Naive B cell (primary cell): ENCODE measurements around the gene GPS1. TPM values are rescaled to one million over a fixed set of nuclear protein-coding genes. Genes with fewer than 3 reads are reported as not detected.

Source experiments
- ATAC-seq, 2 donors: fragments of 150-1000 bp; cut with Tn5 transposase; 2 replicates each; pipeline ENCODE4 v1.10.0; 2021; ENCODE audit warnings: low read depth in 2 of 2, mild to moderate bottlenecking in 2 of 2, moderate library complexity in 2 of 2
- DNase-seq: peaks from one replicate; pipeline ENCODE4 v3.0.0; 2022
- H3K27ac Mint-ChIP-seq, 6 donors: one replicate each; pipeline ENCODE4 v1.8.0; 2020 to 2022; ENCODE audit warnings: mild to moderate bottlenecking in 6 of 6, mixed read lengths in 6 of 6, moderate library complexity in 5 of 6, inconsistent platforms in 2 of 6
- H3K27me3 Mint-ChIP-seq, 3 donors: one replicate each; pipeline ENCODE4 v1.8.0; 2021 to 2022; ENCODE audit warnings: mixed read lengths in 3 of 3, mild to moderate bottlenecking in 1 of 3
- H3K36me3 Mint-ChIP-seq, 2 donors: one replicate each; pipeline ENCODE4 v1.8.0; 2020 to 2022; ENCODE audit warnings: mixed read lengths in 2 of 2, inconsistent platforms in 1 of 2, mild to moderate bottlenecking in 1 of 2
- H3K4me1 Mint-ChIP-seq, 3 donors: one replicate each; pipeline ENCODE4 v1.8.0; 2020 to 2022; ENCODE audit warnings: mixed read lengths in 3 of 3, inconsistent platforms in 1 of 3, mild to moderate bottlenecking in 1 of 3, moderate library complexity in 1 of 3
- H3K4me3 Mint-ChIP-seq, 8 donors: one replicate each; pipeline ENCODE4 v1.8.0; 2020 to 2022; ENCODE audit warnings: mild to moderate bottlenecking in 8 of 8, mixed read lengths in 8 of 8, moderate library complexity in 8 of 8, inconsistent platforms in 2 of 8
- H3K9me3 Mint-ChIP-seq, 7 donors: one replicate each; pipeline ENCODE4 v1.8.0; 2020 to 2022; ENCODE audit warnings: mixed read lengths in 7 of 7, mild to moderate bottlenecking in 5 of 7, inconsistent platforms in 2 of 7, moderate library complexity in 1 of 7
- polyA plus RNA-seq, 6 donors: library from polyadenylated mRNA; unstranded; fragments of 300-500 nt; fragmentation: Illumina TruSeq; gene quantifications; one replicate each; pipeline ENCODE4 v1.2.3, GENCODE V29; 2021; ENCODE audit warnings: low read depth in 6 of 6

Gene GPS1
- polyA plus RNA-seq, 6 donors from 2014 or later: 103 to 138 (median 109) TPM

DNA sequence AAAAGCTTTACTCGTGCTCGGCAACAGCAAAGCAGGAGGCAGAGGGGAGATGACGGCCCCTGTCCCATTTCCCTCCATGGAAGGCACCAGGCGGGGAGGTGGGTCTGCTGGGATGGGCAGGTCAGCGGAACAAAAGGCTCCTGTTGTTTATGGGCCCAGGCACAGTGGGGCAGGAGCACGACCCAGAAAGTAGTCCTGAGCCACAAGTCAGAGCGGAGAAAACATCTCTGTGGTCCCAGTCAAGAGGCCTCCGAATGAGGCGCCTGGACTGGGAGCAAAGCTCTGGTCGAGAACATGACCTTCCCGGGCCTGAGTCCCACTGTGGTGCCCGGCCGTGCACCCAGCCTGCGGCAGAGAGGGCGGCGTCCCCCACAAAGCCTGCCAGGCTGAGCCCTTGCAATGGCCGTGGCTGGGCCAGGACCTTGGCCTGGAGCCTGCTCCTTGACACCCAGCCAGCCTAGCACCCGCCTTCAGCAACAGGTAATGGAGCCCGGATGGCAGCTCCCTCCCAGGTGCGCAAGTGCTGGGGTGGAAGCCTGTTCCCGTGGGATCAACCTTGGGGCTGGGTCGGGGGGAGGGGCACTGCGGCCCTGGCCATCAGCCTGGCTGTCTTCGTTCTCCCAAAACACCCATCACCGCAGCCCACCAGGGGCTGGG is 3.7 kb upstream of the GPS1 start:
- Mint-ChIP-seq H3K27ac (no peak overlapping the region), H3K36me3 (no peaks in the 10 kb centered on the region)

DNA sequence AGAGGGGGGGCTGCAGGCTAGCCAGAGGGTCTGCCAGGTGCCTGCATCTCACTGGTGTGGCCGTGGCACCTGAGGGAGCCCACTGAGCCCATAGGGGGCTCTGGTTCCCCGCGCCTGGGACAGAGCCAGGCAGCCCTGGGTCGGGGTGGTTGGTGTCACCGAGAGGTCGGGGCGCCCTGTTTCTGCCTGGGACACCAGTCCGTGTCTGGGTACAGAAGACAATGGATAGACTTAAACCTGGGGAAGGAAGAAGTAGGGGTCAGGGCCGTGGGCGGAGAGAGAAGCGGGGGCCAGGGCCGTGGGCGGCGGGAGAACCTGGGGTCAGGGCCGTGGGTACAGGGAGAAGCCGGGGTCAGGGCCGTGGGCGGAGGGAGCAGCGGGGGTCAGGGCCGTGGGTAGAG is 3.1 kb upstream of the GPS1 start:
- Mint-ChIP-seq H3K9me3 (no peaks in the 10 kb centered on the region), H3K4me3 (peak overlapping the region in 4 of 8 donors; percentile 28 to 74 (median 46)), H3K27ac (no peak overlapping the region), H3K4me1 (peaks cover 6 to 18% (median 8%) of the 10 kb centered on the region in 3 donors), H3K27me3 (no peaks in the 10 kb centered on the region), H3K36me3 (no peaks in the 10 kb centered on the region)
- no peak for ATAC-seq
- DNase-seq: no peak

More for the DNA sequence above, 3.7 kb upstream of the GPS1 start:
- no peaks in the 10 kb centered on the region for H3K27me3 Mint-ChIP-seq
- DNase-seq (no peak), ATAC-seq (no peak)
- H3K9me3 Mint-ChIP-seq: no peaks in the 10 kb centered on the region
- peak overlapping the region in 4 of 8 donors; percentile 42 to 70 (median 61) for H3K4me3 Mint-ChIP-seq
- peaks cover 6 to 14% (median 8%) of the 10 kb centered on the region in 3 donors for H3K4me1 Mint-ChIP-seq

DNA sequence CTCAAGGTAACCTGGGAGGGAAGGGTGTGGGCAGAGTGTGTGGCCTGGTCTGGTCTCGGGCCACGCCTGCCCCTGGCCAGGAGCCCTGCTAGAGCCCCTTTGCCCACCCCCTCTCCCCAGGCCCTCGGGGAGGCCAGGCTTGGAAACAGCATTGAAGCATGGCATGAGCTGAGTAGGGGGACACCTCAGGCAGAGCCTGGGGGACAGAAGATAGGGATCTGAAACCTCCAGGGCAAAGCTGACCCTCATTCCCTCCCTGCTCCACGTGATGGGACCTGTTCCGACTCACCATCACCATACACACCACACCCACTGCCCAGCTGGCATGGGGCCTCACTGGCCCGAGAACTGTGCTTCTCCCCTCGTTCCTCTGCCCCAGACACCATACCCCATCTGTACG is 2.6 kb upstream of the GPS1 start:
- DNase-seq (no peak), ATAC-seq (no peak)
- Mint-ChIP-seq H3K4me1 (peaks cover 6 to 18% (median 8%) of the 10 kb centered on the region in 3 donors), H3K9me3 (no peaks in the 10 kb centered on the region), H3K27me3 (no peaks in the 10 kb centered on the region), H3K36me3 (no peaks in the 10 kb centered on the region), H3K4me3 (peak overlapping the region in 2 of 8 donors; percentile 64), H3K27ac (peak overlapping the region in 1 of 6 donors; percentile 56)

DNA sequence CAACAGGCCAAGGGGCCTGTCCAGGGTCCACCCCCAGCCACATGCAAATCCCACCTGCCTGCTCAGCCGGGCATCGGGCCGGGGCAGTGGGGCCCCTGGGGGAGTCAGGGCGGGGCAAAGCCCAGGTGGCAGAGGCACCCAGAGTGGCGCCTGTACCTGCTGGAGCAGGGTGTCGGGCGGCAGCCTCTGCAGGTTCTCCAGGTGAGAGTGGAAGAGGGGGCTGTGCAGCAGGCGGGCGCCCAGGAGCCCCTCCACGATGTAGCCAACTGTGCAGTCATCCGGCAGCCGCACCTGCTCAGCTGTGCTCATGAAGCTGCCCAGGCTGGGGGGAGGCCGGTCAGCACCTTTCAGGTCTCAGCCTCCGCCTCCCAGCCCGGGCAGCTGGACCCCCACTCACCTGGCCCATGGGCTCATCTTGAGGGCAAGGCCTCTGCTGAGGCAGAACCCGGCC is 2.2 kb upstream of the GPS1 start:
- peaks cover 6 to 18% (median 8%) of the 10 kb centered on the region in 3 donors for H3K4me1 Mint-ChIP-seq
- H3K27ac Mint-ChIP-seq: peak overlapping the region in 1 of 6 donors; percentile 56
- ATAC-seq (no peak), DNase-seq (no peak)
- no peaks in the 10 kb centered on the region for H3K9me3 Mint-ChIP-seq
- no peaks in the 10 kb centered on the region for H3K27me3 Mint-ChIP-seq
- no peaks in the 10 kb centered on the region for H3K36me3 Mint-ChIP-seq
- H3K4me3 Mint-ChIP-seq: peak overlapping the region in 1 of 8 donors; percentile 64

DNA sequence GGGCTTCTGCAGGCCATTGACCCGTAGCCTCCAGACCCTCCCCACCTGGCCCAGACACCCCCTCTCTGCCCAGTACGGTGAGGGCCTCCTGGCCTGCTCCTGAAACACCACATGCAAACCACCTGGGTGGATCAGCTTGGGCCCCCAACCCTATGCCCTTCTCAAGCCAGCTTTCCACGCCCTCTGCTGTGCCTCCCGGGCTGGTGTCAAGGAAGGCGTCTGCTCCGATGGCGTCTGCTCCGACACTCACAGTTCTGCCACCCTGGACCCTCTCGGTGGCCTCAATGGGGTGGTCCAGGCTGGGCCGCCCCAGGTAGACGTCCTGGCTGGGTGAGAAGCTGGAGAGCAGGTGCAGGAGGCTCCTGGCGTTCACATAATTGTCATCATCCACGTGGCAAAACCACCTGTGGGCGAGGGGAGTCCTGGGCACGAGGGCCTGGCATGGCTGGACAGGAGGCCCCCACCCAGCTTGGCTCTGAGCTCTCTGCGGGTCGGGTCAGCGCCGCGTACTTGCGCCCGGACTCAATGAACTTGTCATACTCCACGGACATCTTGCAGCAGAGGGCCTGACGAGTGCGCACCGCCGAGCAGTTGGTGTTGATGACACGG is 1.4 kb upstream of the GPS1 start:
- Mint-ChIP-seq H3K4me3 (peak overlapping the region in 7 of 8 donors; percentile 47 to 91 (median 88)), H3K27me3 (no peaks in the 10 kb centered on the region), H3K36me3 (no peaks in the 10 kb centered on the region), H3K27ac (peak overlapping the region in 1 of 6 donors; percentile 79), H3K9me3 (no peaks in the 10 kb centered on the region), H3K4me1 (peaks cover 8 to 18% (median 10%) of the 10 kb centered on the region in 3 donors)
- ATAC-seq: no peak
- no peak for DNase-seq

DNA sequence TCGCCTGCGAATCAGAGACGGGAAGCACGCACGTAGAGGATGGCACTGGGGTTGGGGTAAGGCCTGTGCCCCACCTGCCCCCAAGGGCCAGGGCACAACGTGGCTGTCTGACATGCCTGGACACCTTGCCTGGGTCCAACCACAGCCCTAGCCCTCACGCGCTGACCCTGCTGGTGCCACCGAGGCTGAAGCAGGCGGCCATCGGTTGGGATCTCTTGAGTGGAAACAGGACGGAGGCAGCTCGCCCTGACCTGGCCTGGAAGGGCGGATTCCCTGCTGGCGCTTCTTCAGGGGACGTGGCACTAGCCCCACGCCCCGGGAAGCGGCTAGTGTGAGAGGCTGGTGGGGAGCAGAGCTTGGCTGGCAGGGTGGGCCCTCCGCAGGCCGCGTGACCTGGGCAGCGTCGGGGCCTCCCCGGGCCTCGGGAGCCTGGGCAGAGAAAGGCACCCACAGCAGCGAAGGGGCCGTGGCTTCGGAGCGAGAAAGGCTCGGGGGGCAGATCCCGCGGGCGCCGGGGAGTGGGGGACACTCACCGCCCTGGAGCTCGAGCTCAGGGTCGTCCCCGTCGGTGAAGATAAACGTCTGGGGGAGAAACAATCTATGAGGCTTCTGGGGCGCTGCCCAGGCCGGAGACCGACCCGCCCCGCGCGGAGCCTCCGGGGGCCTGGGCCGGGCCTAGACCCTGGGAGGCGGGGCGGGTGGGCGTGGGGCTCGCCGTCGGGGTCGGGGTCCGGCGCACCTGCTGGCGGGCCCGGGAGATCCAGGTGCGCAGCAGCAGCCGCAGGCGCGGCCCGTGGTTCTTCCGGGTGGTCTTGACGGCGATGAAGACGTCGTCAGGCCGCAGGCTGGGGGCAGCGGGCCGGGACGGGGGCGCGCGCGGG is 697 bp upstream of the GPS1 start:
- H3K36me3 Mint-ChIP-seq: no peaks in the 10 kb centered on the region
- H3K27me3 Mint-ChIP-seq: no peaks in the 10 kb centered on the region
- H3K4me1 Mint-ChIP-seq: peaks cover 8 to 18% (median 10%) of the 10 kb centered on the region in 3 donors
- H3K9me3 Mint-ChIP-seq: no peaks in the 10 kb centered on the region
- peak overlapping the region in 3 of 6 donors; percentile 79 to 97 (median 81) for H3K27ac Mint-ChIP-seq
- peak overlapping the region; percentile 47 to 91 (median 86) for H3K4me3 Mint-ChIP-seq
- DNase-seq: no peak
- ATAC-seq: peak; percentile 20 to 26

DNA sequence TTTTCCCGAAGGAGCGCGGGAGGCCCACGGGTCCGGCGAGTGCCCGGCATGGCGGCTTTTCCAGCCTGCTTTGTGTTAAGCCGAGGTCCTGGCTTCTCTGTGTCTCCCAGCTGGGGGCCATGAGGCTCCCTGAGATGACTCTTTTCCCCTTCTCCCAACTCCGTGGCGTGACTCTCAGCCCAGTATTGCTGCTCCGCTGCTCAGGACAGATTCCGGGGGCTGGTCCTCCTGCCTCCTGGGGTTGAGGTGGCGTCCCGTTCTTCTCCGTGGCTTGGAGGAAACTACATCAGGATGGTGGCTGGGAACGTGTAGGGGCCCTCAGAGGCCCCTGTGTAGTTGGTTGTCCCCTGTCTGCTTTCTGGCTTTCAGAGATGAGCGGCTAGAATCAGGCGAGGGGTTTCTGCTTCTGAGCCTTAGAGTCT is 951 bp downstream of the GPS1 start:
- peak overlapping the region in 2 of 6 donors; percentile 47 to 66 for H3K27ac Mint-ChIP-seq
- H3K27me3 Mint-ChIP-seq: no peaks in the 10 kb centered on the region
- H3K4me3 Mint-ChIP-seq: peak overlapping the region; percentile 62 to 90 (median 77)
- ATAC-seq (no peak), DNase-seq (no peak)
- H3K36me3 Mint-ChIP-seq: no peaks in the 10 kb centered on the region
- no peaks in the 10 kb centered on the region for H3K9me3 Mint-ChIP-seq
- peaks cover 3 to 13% (median 10%) of the 10 kb centered on the region in 3 donors for H3K4me1 Mint-ChIP-seq

DNA sequence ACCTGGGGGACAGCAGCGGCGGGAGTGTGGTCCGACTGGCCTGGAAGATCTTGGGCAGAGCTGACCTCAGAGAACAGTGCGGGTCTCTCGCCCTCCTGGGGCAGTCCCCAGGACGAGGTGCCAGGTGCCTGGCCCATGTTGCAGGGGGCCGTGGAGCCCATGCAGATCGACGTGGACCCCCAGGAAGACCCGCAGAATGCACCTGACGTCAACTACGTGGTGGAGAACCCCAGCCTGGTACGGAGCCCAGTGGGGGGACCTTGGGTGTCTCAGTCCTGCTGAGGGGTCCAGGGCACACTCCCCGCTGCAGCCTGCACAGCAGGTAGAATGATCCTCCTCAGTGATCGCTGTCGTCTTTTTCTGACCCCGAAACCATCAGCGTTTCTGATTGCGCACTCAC is 1.4 kb downstream of the GPS1 start:
- DNase-seq: no peak
- H3K4me1 Mint-ChIP-seq: peaks cover 3 to 13% (median 10%) of the 10 kb centered on the region in 3 donors
- H3K9me3 Mint-ChIP-seq: no peaks in the 10 kb centered on the region
- H3K36me3 Mint-ChIP-seq: no peaks in the 10 kb centered on the region
- no peak overlapping the region for H3K27ac Mint-ChIP-seq
- no peak for ATAC-seq
- H3K4me3 Mint-ChIP-seq: peak overlapping the region; percentile 62 to 90 (median 77)
- H3K27me3 Mint-ChIP-seq: no peaks in the 10 kb centered on the region

DNA sequence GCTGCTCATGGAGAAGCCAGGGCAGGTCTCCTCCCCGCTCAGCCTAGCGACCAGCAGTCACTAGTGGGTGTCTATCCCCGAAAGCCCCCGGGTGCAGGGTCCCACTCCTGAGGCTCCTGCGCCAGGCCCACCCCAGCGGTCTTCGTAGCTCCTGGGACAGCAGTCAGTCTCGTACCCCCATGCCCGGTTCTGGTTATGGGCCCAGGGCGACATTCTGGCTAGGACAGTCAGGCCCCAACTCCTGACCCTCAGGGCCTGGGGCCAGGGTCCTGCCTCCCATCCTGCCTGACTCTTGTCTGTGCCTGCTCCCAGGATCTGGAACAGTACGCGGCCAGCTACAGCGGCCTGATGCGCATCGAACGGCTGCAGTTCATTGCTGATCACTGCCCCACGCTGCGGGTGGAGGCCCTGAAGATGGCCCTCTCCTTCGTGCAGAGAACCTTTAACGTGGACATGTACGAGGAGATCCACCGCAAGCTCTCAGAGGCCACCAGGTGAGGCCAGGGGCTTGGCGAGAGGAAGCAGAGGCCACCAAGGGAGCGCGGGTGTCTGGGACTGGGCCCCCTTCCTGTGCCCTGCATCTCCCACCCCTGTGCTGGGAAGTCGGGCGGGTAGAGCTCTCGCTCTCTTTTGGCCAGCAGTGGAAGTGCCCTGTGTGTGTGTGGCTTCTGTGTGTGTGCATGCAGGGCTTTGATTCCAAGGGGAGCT is 2.0 kb downstream of the GPS1 start:
- Mint-ChIP-seq H3K4me3 (peak overlapping the region; percentile 62 to 90 (median 77)), H3K27me3 (no peaks in the 10 kb centered on the region), H3K36me3 (no peaks in the 10 kb centered on the region), H3K9me3 (no peaks in the 10 kb centered on the region), H3K27ac (peak overlapping the region in 1 of 6 donors; percentile 54), H3K4me1 (peaks cover 3 to 13% (median 10%) of the 10 kb centered on the region in 3 donors)
- no peak for DNase-seq
- ATAC-seq: no peak

DNA sequence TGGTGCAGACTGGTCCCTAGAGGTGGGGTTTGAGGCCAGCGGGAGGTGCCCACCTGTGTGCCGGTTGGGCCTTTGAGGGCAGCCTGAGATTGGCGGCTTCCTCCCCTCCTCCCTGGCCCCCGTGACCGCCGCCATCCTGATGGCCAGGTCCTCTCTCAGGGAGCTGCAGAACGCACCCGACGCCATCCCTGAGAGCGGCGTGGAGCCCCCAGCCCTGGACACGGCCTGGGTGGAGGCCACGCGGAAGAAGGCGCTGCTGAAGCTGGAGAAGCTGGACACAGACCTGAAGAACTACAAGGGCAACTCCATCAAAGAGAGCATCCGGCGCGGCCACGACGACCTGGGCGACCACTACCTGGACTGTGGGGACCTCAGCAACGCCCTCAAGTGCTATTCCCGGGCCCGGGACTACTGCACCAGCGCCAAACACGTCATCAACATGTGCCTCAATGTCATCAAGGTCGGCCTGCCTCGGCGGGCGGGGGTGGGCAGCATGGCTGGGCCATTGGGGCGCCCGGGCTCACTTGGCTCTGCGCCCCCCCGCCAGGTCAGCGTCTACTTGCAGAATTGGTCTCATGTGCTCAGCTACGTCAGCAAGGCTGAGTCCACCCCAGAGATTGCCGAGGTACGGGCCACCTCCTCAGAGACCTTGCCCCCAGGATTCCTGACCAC is 2.8 kb downstream of the GPS1 start:
- ATAC-seq (no peak), DNase-seq (no peak)
- Mint-ChIP-seq H3K4me1 (peaks cover 3 to 13% (median 10%) of the 10 kb centered on the region in 3 donors), H3K36me3 (no peaks in the 10 kb centered on the region), H3K27me3 (no peaks in the 10 kb centered on the region), H3K4me3 (peak overlapping the region in 4 of 8 donors; percentile 26 to 74 (median 58)), H3K27ac (peak overlapping the region in 1 of 6 donors; percentile 47), H3K9me3 (no peaks in the 10 kb centered on the region)

DNA sequence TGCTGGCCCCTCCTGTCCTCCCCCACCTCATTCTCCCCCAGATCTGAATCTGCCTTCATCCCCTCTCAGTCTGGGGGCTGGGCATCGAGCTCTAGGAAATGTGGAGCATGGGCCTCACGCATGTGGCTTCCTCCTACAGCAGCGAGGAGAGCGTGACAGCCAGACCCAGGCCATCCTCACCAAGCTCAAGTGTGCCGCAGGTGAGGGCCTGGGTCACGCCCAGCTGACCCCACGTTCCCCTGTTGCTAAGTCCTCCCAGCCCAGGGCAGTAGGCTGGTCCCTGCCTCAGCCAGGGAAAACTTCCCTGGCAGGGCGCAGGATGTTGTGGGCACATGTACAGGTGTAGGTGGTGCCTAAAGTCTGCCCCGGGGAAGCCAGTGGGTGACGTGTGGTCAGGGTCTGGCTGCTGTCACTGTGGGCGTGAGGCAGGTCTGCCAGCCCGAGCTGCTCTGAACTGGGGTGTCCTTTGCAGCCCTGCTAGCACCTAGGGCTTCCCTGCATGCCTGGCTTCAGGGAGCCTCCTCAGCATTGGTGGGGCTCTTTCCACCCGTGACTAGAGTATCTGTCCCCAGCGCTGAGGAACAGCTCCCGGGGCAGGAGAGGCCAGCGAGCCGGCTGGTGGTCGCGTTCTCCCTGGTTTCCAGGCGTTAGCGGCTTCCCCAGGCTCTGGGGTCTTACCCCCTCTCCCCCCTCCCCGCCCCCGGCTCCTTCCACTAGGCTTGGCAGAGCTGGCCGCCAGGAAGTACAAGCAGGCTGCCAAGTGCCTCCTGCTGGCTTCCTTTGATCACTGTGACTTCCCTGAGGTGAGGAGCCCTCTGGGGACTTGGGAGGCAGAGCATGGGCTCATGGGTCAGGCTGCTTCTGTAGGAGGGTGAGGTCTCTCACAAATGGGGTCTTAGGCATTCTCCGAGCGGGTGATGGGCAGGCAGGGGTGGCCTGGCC is 3.6 kb downstream of the GPS1 start:
- Mint-ChIP-seq H3K4me1 (peaks cover 3 to 13% (median 10%) of the 10 kb centered on the region in 3 donors), H3K36me3 (no peaks in the 10 kb centered on the region), H3K27me3 (no peaks in the 10 kb centered on the region), H3K9me3 (no peaks in the 10 kb centered on the region), H3K4me3 (peak overlapping the region in 5 of 8 donors; percentile 22 to 60 (median 38)), H3K27ac (peak overlapping the region in 2 of 6 donors; percentile 38 to 47)
- no peak for ATAC-seq
- DNase-seq: no peak
